SHP77 (cell line): ENCODE results near the gene CHN2.
"Not testable (repeated sequence)": the region's sequence is repeated elsewhere in the genome, so short reads cannot be mapped to it uniquely, and the experiment has no call there.

ENCODE experiments used
- DNase-seq, 2 experiments: peaks; one replicate each; lab custom pipeline; 2025; lab: John Stamatoyannopoulos, UW

CHN2 gene

DNA sequence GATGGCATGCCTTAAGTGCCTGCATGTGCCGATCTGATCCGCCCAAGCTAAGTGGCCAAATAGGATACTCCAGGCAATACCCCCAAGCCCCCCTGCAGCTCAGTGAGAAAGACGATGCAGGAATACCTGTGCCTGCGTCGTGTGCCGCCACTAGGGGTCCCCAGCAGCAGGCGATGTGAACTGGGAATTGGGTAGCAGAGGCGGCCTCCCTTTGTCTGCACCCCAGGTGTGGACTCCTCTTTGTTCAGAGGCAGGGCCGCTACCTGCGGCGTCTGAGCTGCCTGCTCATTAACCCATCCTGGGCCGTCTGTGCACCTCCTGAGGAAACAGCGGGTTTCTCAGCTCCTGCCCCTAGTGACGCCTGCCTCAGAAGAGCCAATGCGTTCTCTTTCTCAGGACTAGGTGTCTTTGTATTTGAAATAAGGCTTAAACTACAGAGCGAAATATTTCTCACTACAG, 4.8 kb upstream of the CHN2 start:
- peak; percentile 89 to 92 for DNase-seq

GRCh38 chr7:29190349-29191045, 4.1 kb upstream of the CHN2 start:
- DNase-seq: peak; percentile 37 to 44

GRCh38 chr7:29192323-29192722, 2.3 kb upstream of the CHN2 start:
- DNase-seq: no peak

DNA sequence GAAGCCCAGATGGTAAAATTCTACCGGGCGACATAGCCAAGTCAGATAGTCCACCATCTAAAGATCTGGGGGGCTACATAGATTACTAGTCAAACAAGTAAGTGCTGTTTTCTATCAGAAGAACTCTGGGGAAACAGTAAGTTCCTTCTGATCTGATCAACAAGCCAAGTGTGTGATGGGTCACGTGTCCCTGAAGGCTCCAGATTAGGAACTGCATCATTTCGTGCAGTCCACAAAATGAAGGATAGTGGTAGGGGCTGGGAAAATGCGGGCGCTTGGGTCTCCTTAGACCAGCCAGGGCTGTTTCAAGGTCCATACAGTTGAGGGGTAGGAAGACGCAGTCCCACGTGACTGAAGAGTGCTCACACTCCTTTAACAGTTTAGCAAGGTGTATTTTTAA, 1.8 kb upstream of the CHN2 start:
- DNase-seq: no peak

- DNase-seq: no peak
These were observed 1.0 kb upstream of the CHN2 start for GRCh38 chr7:29193316-29194205.

DNA sequence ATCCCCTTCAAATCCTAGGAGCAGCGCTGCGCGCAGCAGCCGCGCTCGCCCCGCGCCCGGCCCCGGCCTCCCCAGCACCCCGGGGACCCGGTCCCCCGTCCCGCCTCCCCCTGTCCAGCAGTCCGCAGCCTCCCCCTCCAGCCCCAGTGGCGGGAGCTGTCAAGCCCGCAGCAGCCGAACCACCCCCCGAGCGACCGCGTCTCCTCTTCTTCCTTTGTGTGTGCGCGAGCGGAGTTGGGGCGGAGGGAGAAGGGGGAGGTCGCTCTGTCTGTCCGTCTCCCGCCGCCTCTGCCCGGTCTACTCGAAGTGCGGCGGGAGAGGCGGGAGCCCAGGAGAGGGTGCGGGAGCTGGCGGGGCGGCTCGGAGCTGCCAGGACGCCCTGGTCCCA, 375 bp upstream of the CHN2 start:
- peak; percentile 69 to 72 for DNase-seq

DNA sequence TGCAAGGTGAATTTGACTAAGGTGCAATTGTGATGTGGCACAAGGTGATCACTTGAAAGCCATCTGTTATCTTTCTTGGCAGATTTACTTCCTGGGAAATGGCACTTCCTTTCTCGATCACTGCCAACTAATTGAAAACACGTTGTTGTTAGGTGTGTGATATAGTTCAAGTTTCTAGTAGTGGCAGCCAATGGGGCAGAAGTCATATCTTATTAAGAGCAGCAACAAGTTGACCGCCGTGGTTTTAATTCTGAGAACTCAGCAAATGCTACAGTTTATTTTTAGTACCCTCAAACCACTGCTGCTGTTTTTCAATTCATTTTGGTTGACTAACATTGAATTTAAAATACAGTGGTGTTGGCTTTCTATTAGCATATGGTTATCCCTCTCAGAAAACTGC, 1.6 kb downstream of the CHN2 start:
- DNase-seq: no peak

- DNase-seq: no peak
These were observed 2.5 kb downstream of the CHN2 start for GRCh38 chr7:29196971-29197595.

DNA sequence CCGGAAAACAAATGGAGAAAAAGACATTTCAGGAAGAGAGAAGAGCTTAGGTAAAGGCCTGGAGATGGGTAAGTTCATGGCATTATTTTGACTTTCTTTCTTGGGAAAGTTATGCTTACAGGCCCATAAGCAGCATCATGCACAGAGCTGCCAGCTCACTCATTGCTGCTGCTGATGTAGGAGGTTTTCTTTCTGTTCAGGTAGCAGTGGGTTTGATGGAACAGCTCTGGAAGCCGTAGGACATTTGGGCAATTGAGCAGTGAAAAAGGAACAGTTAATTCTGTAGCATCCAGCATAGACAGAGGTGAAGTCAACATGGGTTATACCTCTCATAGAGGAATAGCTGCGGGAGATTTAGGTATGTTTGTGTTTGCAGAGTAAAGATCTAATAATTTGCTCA, 3.3 kb downstream of the CHN2 start:
- no peak for DNase-seq

GRCh38 chr7:29199776-29200175, 5.2 kb downstream of the CHN2 start:
- no peak for DNase-seq

GRCh38 chr7:29202651-29203069, 8.1 kb downstream of the CHN2 start:
- no peak for DNase-seq

DNA sequence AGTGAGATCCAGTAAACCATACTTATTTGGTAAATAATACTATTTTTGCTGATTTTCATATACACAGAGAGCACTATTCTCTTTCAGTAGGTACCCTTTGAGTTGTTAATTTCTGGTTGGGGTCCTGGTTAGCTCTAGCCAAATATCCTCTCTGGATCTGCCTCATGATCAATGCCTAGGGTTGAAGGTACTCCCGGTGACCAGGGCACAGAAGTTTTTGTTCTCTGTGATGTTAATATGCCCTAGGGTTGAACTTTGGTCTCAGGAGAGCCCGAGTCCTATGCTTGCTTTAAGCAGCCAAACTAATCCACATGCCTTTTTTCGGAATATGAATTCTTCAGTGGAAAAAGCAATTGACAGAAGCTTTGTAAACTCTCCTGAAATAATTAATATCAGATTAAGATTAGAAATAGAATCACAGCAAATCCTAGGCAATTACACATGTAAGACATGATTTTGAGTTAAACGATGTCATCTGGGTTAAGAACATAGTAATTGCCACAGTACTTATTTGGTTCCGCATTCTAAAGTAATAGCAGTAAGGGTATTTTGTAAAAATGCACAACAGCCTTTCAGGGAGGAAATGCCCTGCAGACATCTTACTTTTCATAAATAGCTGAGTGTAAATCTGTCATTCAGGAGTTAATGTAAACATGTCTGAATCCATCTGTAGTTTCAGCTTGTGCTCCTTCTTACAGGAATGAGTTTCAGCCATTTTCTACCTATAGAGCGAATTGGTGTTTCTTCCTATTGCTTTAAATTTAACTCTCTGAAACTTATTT, 10.1 kb downstream of the CHN2 start:
- DNase-seq: no peak

- DNase-seq: no peak
These were observed 12.7 kb downstream of the CHN2 start for GRCh38 chr7:29207162-29207801.

DNA sequence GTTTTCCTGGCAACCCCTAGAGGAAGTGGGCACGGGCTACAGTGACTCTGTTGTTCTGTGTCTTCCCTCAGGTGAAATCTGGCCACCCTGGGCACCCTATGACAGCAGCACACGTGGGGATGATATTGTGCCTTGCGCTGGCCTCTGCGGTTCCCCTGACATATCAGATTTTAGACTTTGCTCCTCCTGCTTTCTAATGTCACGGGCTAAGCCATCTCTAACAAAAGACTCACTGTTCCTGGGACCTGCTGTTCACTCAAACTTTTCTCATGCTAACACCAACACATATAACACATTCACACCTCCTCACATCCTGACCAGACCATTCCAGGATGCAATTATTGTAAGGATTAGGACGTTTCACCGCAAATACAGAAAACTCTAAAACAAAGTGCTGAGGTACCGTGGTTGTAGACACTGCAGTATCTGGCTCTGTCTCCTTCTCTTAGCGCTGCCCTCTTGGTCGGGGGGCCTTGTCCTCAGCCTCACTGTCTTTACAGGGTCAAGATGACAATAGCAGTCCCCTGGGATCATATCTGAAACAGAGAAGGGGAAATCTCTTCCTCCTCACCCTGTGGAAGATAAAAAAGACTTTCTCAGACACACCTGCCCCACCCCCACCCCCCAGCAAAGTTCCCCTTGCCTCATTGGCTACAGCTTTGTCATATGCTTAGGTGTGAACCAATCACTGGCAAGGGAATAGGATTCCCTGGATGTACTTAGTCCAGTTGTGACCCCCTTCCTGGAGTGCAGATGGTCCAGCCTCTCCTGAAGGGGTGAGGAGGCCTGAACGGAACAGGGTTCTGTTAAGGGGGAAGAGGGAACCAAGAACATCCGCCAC, 14.1 kb downstream of the CHN2 start:
- no peak for DNase-seq

- no peak for DNase-seq
These were observed 15.2 kb downstream of the CHN2 start for GRCh38 chr7:29209745-29210144.

DNA sequence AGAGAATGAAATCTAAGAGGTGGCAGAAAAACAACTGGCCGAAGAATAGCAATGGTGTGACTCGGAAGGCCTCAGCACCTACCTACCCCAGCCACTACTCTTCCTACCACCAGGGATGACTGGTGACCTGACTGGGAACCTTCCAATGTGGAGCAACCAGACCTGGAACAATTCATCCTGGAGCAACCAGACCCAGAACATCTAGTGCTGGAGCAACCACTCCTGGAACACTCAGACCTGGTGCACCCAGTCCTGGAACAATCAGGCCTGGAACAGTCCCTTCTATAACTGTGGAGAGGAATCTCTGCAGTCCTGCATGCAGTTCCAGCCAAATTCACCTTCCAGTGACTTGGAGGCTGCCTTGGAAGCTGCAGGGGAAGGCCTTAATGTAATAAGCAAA, 18.2 kb downstream of the CHN2 start:
- not testable (repeated sequence) for DNase-seq

DNA sequence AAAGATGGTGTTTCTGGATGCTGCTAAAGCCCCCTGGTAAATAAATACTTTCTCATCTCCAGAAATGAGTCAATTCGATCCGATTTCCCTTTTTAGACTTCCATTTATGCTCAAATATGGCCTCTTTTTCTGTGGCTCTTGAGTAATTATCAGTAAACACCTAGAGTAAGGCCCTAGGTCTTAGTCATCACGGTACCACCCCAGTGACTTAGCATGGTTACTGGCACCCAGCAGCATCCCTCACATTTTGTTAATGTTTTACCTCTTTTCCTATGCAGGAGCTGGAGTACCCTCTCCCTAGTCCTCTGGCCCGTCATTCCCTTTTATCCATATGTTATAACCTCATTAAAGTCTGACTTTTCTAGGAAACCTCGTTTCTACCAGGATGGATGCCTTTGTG, 19.5 kb downstream of the CHN2 start:
- no peak for DNase-seq

DNA sequence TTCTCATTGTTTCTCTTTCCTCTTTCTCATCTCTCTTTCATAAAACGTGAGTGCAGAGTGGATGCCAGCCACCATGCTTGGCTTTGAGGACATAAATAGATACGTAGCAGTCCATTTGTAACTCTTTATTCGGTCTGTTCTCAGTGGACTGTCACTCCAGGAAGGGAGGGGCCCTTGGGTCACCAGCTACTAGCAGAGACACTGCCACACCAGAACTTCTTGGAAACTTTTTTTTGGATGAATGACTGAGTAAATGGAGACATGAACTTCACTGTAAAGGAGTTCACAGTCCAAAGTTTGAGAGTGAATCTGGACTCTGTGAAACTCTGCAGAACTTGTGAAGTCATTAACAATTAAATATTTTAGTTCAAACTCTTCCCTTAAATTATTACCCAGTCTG, 20.2 kb downstream of the CHN2 start:
- DNase-seq: no peak

- no peak for DNase-seq
These were observed 21.6 kb downstream of the CHN2 start for GRCh38 chr7:29216128-29216527.

DNA sequence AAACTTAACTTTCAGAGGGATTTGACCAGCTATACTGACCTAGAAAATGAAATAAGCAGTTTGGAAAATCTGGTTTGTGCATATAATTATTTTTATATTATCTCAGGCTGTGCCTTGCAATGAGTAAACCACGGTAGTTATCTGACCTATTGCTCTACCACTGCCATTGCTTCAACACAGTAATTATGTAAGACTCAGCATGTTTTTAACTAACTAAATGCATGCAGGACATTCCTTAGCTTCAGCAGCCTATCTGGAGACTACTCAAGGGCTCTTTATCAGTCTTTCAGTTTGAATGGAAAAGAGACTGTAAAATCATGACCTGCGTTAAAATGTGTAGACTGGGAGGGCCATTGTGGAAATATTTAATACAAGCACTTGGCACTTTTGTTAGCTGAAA, 22.5 kb downstream of the CHN2 start:
- no peak for DNase-seq

DNA sequence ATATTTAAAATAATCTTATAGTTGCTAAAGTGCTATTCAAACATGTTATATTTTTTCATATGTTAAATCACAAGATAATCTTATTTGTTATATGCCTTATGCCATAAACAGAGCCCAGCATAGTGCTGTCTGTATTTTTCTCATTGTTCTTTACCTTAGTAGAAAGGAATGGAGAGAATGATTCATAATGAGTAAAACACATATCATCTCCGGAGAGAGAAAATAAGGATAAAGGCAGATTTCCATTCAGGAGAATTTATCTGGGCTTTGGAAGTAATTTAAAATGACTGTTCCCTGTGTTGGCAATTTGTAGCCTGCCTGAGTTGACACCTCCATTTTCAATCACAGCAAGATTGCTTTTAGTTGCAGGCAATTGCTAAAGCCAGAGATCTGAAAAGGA, 30.2 kb downstream of the CHN2 start:
- DNase-seq: no peak
